IPS-18a (cell line): ENCODE data around the gene SH2B3.
"Not testable (repeated sequence)": the region's sequence is repeated elsewhere in the genome, so short reads cannot be mapped to it uniquely, and the experiment has no call there.

Source experiments
- H3K27ac ChIP-seq: one replicate; pipeline ENCODE4 v1.5.1; 2013; ENCODE audit warnings: low read length
- H3K27me3 ChIP-seq: one replicate; pipeline ENCODE4 v1.6.1; 2013; ENCODE audit warnings: mild to moderate bottlenecking, low read length; ENCODE audit not compliant: control insufficient read depth, insufficient read depth
- H3K36me3 ChIP-seq: one replicate; pipeline ENCODE4 v1.6.1; 2013; ENCODE audit warnings: low read depth, low read length; ENCODE audit not compliant: control insufficient read depth
- H3K4me1 ChIP-seq: one replicate; pipeline ENCODE4 v1.6.1; 2013; ENCODE audit warnings: low read depth, low read length; ENCODE audit not compliant: control insufficient read depth
- H3K4me3 ChIP-seq: one replicate; pipeline ENCODE4 v1.5.1; 2013; ENCODE audit warnings: low read length
- H3K9ac ChIP-seq: one replicate; pipeline ENCODE4 v1.6.1; 2013; ENCODE audit warnings: mild to moderate bottlenecking, low read length, moderate library complexity
- H3K9me3 ChIP-seq: one replicate; pipeline ENCODE4 v1.6.1; 2013; ENCODE audit warnings: low read depth, low read length; ENCODE audit not compliant: control insufficient read depth

The SH2B3 gene

DNA sequence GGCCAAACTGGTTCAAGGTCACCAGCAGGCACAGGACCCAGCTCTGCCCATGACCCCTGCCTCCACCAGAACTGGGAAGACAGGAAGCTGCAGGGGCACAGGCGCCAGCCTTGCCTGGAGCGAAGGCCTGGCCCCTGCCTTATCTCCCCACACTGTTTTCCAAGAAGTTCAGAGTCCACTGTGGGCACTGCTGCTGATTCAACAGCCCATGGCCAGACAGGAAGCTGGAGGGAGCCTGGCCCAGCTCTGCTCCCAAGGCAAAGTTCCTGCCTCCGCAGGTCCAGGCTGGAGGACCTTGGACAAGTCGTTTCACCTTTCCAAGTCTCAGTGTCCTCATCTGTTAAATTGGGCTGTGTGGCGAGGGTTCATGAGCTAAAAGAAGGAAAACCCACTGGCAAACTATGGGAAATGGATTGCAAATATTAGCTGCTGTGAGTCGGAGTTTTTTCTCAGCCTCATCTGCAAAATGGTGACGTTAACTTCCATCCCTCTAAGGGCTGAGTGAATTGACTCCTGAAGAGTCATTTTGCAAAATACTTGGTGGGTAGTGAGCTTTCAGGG, 38.0 kb upstream of the SH2B3 start:
- H3K4me3 ChIP-seq, result peak overlapping the region; percentile 86
- H3K9me3 ChIP-seq, result no peaks in the 10 kb centered on the region
- no peak overlapping the region for H3K27ac ChIP-seq
- no peak overlapping the region for H3K9ac ChIP-seq
- peaks cover 23% of the 10 kb centered on the region for H3K27me3 ChIP-seq
- peaks cover 4% of the 10 kb centered on the region for H3K36me3 ChIP-seq
- H3K4me1 ChIP-seq, result peaks cover 6% of the 10 kb centered on the region

DNA sequence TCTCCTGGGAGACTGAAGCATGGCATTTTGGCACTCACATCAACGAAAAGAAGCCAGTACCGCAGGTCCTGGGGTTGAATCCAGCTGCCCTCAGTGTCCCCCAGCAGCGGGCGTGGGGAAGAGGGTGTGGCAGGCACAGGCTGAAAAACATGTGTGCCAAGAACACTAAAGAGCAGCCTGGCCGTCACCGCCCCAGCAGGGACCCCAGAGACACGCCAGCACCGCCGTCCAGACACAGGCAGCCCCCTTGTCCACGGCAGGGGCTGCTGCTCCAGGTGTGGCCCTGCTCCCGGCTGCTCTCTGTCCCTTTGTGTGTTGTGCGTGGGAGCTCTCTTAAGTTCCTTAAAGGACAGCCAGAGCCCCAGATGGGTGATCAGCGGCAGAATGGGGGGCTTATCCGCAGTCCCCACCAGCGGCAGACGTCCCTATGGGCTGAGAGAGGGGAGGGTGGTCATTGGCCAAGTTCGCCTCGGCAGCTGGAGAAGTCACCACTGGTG, 37.4 kb upstream of the SH2B3 start:
- no peaks in the 10 kb centered on the region for H3K9me3 ChIP-seq
- peaks cover 4% of the 10 kb centered on the region for H3K36me3 ChIP-seq
- no peak overlapping the region for H3K27ac ChIP-seq
- H3K4me3 ChIP-seq, result peak overlapping the region; percentile 86
- H3K27me3 ChIP-seq, result peaks cover 23% of the 10 kb centered on the region
- peaks cover 6% of the 10 kb centered on the region for H3K4me1 ChIP-seq
- H3K9ac ChIP-seq, result peak overlapping the region; percentile 61

DNA sequence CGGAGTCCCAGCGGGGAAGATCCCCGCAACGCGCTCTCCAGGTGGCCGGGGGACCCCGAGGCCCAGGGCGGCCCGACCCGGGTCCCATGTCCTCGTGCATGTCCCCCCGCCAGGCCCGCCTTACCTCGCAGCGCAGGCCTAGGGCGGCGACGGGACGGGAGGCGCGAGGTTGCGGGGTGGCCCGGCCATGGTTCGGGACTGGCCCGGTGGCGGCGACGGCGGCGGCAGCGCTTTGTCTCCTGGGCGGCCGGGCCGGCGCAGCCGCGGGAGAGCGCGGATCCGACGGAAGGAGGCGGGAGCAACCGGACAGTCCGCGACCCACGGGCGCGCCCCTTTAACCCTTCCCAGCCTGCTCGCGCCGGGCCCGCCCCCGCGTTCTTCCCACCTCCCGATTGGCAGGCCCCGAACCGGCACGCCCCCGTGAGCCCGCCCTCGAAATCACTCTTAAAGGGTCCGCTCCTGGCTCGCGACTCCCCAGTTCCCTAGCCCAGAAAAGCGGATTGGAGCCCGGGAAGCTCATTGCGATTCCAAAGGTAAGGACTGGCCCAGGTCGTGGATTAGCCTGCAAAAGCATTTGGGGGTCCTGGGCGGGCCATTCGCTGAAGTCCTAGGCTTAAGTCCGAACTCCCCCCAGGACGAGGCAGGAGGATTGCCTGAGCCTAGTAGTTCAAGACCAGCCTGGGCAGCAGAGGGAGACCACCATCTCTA, 36.8 kb upstream of the SH2B3 start, which contains the start of gene PHETA1:
Gene PHETA1 (minus strand): TSS at position 308 of the 708 bp plus-strand sequence. CDS start 5,668 bp downstream, outside the sequence.
- Histone ChIP-seq H3K36me3 (no peaks in the 10 kb centered on the region), H3K27me3 (peaks cover 23% of the 10 kb centered on the region), H3K9ac (peak within 1 kb of the TSS; percentile 61), H3K4me3 (peak within 1 kb of the TSS; percentile 86), H3K9me3 (no peaks in the 10 kb centered on the region), H3K27ac (no peak within 1 kb of the TSS), H3K4me1 (peaks cover 6% of the 10 kb centered on the region)

DNA sequence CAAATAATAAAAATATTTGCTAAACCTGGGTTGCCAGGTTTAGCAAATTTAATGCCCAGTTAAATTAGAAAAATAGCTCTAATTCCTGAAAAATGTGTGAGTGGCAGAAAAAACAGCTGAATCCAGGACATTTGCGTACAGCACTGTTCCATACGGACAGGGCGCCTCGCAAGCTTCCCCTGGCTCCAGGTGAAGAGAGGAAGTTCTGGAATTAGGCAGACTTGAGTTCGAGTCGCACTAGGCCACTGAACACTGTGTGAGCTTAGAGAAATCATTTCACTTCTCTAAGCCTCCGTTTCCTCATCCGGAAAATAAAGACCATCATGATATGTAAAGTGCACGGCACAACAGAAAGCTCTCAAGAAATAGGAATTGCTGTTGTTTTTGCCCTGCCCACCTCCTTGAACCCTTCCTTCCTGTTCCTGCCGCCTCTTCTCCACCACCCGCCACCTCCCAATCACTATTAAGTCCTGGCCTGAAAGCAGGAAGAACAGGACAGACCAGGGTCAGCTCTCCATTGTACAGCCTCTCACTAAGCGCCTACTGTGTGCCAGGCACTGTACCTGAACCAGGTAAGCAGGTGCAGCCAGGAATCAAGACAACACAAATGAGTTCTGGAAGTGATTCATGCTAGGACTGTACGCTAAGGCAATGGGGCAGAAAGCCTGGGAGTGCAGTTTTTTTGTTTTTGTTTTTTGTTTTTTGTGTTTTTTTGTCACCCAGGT, 36.1 kb upstream of the SH2B3 start:
- peaks cover 6% of the 10 kb centered on the region for H3K4me1 ChIP-seq
- no peaks in the 10 kb centered on the region for H3K9me3 ChIP-seq
- H3K4me3 ChIP-seq, result peak overlapping the region; percentile 86
- H3K36me3 ChIP-seq, result no peaks in the 10 kb centered on the region
- no peak overlapping the region for H3K27ac ChIP-seq
- H3K9ac ChIP-seq, result peak overlapping the region; percentile 61
- peaks cover 23% of the 10 kb centered on the region for H3K27me3 ChIP-seq

DNA sequence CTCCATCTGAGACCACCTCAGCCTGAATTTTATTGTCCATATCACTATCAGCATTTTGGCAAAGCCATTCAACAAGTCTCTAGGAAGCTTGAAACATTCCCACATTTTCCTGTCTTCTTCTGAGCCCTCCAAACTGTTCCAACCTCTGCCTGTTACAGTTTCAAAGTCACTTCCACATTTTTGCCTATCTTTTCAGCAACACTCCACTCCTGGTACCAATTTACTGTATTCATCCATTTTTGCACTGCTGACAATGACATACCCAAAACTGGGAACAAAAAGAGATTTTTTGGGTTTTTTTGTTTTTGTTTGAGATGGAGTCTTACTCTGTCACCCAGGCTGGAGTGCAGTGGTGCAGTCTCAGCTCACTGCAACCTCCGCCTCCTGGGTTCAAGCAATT, 32.5 kb upstream of the SH2B3 start:
- H3K9me3 ChIP-seq, H3K4me3 ChIP-seq, H3K27ac ChIP-seq, H3K9ac ChIP-seq, H3K36me3 ChIP-seq, H3K4me1 ChIP-seq: not testable (repeated sequence)
- peaks cover 12% of the 10 kb centered on the region for H3K27me3 ChIP-seq

DNA sequence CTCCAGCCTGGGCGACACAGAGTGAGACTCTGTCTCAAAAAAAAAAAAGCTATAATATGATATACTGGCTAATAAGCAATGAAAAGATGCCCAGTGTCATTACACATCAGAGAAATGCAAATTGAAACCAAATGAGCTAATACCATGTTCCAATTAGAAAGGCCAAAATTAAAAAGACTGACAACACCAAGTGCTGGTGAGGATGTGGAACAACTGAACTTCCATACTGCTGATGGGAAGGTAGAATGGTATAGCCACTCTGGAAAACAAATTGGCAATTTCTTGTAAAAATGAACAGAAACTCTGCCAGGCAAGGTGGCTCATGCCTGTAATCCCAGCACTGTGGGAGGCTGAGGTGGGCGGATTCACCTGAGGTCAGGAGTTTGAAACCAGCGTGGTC, 28.3 kb upstream of the SH2B3 start:
- Histone ChIP-seq H3K27me3 (no peaks in the 10 kb centered on the region), H3K27ac (no peak overlapping the region), H3K4me3 (no peak overlapping the region), H3K36me3 (no peaks in the 10 kb centered on the region), H3K4me1 (no peaks in the 10 kb centered on the region), H3K9me3 (no peaks in the 10 kb centered on the region), H3K9ac (no peak overlapping the region)

DNA sequence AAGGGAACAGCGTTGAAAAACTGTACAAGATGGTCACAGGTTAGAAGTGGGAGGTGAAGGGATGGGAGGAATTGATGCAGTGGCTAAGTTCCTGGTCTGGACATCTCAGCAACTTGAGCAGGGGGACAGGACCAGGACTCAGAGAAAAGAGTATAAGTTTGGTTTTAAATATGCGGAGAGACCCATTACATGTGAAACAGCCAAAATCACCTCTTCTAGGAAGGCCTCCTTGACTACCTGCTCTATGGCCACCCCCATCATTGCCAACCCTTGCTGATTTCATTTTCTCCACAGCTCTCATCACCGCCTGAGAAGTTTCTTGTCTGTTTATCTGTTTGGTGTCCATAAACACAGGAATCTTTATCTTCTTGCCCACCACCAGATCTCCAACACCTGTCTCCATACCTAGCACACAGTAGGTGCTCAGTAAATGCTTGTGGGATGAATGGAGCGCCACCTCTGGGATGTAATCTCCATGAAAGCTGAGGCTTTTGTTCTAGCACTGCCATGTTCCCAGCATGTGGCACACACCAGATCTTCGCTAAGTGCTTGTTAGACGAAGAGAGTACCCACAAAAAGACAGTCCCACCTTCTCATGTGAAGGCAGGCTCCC, 25.7 kb upstream of the SH2B3 start:
- no peaks in the 10 kb centered on the region for H3K36me3 ChIP-seq
- H3K4me1 ChIP-seq, result no peaks in the 10 kb centered on the region
- H3K9ac ChIP-seq, result no peak overlapping the region
- no peaks in the 10 kb centered on the region for H3K9me3 ChIP-seq
- no peak overlapping the region for H3K4me3 ChIP-seq
- H3K27ac ChIP-seq, result no peak overlapping the region
- H3K27me3 ChIP-seq, result no peaks in the 10 kb centered on the region

DNA sequence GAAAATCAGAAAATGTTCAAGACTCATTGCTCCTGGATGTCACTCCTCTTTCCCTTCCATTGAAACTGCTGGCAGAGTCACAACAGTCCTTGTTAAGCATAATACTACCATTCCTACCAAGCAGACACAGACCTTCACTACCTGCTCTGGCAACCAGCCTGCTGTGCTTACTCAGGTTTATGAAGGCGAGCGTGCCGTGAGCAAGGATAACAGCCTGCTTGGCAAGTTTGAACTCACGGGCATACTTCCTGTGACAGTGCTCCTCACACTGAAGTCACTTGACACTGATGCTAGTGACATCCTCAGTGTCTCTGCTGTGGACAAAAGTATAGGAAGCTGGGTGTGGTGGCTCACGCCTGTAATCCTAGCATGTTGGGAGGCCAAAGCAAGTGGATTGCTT, 21.1 kb upstream of the SH2B3 start:
- Histone ChIP-seq H3K27ac (no peak overlapping the region), H3K9ac (no peak overlapping the region), H3K4me3 (no peak overlapping the region), H3K36me3 (no peaks in the 10 kb centered on the region), H3K27me3 (no peaks in the 10 kb centered on the region), H3K4me1 (no peaks in the 10 kb centered on the region), H3K9me3 (no peaks in the 10 kb centered on the region)

DNA sequence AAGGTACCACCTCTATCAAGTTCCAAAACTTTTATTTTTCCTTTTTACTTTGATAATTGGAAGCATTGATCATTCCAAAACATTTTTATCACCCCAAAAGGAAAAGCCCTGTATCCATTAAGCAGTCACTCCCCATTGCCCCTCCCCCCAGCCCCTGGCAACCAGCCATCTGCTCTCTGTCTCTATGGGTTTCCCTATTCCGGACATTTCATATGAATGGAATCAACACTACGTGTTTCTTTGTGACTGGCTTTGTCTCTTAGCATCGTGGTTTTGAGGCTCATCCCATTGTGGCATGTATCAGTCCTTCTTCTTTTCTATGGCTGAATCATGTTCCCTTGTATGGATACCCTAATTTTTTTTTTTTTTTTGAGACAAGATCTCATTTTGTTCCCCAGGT, 18.8 kb upstream of the SH2B3 start:
- Histone ChIP-seq H3K4me1 (no peaks in the 10 kb centered on the region), H3K27ac (no peak overlapping the region), H3K36me3 (no peaks in the 10 kb centered on the region), H3K9ac (no peak overlapping the region), H3K4me3 (no peak overlapping the region), H3K9me3 (no peaks in the 10 kb centered on the region), H3K27me3 (no peaks in the 10 kb centered on the region)

DNA sequence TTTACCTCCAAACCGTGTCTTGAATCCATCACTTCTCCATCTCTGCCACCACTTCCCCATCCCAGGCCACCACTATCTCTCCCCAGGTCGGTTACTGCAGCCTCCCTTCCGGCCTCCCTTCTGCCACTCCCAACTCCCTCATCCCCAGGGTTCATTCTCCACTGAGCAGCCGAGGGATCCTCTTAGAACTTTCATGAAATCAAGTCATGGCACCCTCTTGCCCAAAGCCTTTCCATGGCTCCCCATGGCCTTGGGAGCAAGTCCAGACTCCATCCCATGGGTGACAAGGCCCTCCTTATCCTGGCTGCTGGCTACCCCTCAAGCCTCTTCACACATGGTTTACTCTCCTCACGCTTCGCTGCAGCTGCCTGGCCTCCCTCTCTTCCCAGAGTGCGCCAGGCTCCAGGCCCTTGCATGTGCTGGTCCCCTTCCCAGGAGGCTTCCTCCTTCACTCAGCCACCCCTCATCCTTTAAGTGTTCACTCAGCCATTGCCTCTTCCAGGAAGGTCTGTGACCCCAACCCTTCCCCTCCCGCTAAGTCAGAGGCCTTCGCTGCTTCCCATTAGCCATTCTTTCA, 17.9 kb upstream of the SH2B3 start:
- no peaks in the 10 kb centered on the region for H3K36me3 ChIP-seq
- no peak overlapping the region for H3K27ac ChIP-seq
- no peaks in the 10 kb centered on the region for H3K4me1 ChIP-seq
- no peaks in the 10 kb centered on the region for H3K27me3 ChIP-seq
- H3K9ac ChIP-seq, result no peak overlapping the region
- H3K4me3 ChIP-seq, result no peak overlapping the region
- H3K9me3 ChIP-seq, result no peaks in the 10 kb centered on the region

DNA sequence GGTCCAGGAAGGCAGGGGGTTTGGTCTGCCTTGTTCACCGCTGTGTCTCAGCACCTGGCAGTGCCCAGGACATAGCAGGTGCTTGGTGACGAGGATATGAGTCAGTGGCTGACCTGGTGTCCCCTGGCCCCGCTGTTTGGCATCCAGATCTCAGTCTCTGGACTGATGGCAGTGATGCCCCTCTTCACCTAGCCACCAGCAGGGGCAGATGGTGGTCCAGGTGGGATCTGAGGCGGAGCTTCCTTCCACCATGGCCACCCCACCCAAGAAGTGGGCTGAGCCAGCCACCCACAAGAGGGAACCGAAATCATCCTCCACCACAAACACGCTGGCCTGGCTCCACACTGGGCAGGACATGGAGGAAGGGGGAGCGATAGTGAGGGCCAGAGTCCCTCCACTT, 16.1 kb upstream of the SH2B3 start:
- Histone ChIP-seq H3K36me3 (no peaks in the 10 kb centered on the region), H3K27ac (no peak overlapping the region), H3K4me3 (no peak overlapping the region), H3K9ac (no peak overlapping the region), H3K27me3 (no peaks in the 10 kb centered on the region), H3K9me3 (no peaks in the 10 kb centered on the region), H3K4me1 (no peaks in the 10 kb centered on the region)
